DND-41 (cell line): ENCODE results near the gene PHB1.

ENCODE experiments used
- CTCF ChIP-seq: IDR thresholded peaks from 2 replicates; pipeline ENCODE4 v1.5.1; 2012; ENCODE audit warnings: borderline replicate concordance, low read length, moderate library complexity, mild to moderate bottlenecking; ENCODE audit not compliant: poor library complexity, severe bottlenecking; ENCODE audit errors: extremely low read depth
- EZH2 ChIP-seq: IDR thresholded peaks from 3 replicates; pipeline ENCODE4 v1.6.1; 2012; ENCODE audit warnings: borderline replicate concordance, low read depth, mild to moderate bottlenecking, moderate library complexity, low read length, inconsistent platforms; ENCODE audit not compliant: severe bottlenecking

GRCh38 chr17:49406421-49407061 is 8.1 kb downstream of the PHB1 start:
- TF ChIP-seq CTCF = no peak
- no peak for TF ChIP-seq EZH2
